SW 1271 (cell line): ENCODE results near the gene MESP2.

Source experiments
- DNase-seq, 2 experiments: peaks; one replicate each; lab custom pipeline; 2025; lab: John Stamatoyannopoulos, UW

The MESP2 gene

DNA sequence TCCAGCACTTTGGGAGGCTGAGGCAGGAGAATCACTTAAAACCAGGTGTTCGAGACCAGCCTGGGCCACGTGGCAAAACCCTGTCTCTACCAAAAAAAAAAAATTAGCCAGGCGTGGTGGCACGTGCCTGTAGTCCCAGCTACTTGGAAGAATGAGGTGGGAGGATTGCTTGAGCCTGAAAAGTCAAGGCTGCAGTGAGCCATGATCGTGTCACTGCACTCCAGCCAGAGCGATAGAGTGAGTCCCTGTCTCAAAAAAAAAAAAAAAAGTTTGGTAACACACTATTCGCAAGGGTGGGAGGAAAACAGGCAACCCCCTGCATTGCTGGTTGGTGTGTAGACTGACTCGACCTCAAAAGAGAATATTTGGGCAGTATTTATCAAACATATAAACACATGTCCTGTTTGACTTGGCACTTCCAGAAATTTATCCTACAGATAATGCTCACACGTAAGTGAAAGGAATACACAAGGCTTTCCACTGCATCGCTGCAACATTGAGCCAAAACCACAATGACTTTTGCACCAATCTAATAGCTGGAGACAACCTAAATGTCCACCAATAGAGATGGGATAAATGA lies 41.7 kb downstream of the MESP2 start:
- no peak for DNase-seq

- no peak for DNase-seq
These were observed 42.2 kb downstream of the MESP2 start for GRCh38 chr15:89818287-89818686.

DNA sequence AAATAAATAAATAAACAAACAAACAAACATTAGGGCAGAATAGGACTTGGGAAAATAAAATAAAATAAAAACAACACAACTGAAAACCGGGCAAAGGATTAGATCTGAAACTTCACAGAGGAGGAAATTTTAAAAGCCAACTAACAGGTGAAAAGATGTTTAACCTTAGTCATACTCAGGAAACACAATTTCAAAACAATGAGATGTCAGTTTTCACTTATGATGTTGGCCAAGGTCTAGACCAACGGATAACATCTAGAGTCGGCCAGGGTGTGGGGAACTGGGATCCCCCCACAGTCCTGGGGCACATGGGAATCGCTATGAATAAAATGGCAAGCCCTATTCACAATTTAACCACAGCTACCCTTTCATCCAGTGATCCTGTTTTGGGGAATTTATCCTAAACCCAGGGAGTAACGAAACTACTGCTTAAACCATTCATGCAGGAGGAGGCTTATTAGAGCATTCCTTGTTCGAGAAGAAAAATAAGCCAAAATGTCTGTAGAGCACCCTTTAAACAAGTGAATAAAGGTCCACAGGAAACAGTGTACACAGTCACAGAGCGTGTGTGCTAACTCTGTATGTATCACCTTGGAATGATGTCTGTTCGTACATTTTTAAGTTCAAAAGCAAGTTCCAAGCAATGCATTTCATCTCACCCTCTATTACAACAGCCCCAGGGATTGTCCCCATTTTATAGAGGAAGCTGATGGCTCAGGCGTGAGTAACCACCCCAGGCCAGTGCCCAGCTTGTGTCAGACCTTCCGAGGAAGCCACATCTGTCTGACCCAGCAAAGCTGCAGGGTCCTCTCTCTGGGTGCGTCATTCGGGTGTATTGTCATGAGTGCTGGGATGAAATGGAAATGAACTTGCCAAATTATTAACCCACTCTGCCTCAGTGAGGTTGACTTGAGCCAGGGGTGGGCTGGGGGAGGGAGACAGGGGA lies 44.8 kb downstream of the MESP2 start:
- DNase-seq, result peak; percentile 58 to 74

DNA sequence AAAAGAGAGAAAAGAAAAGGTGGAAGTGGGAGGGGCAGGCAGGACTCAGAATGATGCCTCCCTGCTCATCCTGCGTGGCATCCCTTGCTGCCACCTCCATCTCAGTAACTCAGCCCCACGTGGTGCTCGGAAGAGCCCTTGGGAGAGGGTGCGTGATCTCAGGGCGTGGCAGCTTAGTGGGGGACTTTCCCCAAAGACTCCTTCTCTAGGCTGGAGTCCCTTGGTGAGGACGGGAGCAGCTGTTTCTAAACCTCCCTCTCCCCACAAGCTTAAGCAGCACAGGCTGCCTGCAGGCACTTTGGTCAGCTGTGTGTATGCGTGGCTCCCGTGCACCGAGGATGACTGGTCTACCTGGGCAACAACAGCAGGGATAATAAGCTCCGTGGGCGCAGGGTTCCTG lies 45.9 kb downstream of the MESP2 start:
- no peak for DNase-seq

- DNase-seq, result no peak
These were observed 46.4 kb downstream of the MESP2 start for GRCh38 chr15:89822611-89822950.

DNA sequence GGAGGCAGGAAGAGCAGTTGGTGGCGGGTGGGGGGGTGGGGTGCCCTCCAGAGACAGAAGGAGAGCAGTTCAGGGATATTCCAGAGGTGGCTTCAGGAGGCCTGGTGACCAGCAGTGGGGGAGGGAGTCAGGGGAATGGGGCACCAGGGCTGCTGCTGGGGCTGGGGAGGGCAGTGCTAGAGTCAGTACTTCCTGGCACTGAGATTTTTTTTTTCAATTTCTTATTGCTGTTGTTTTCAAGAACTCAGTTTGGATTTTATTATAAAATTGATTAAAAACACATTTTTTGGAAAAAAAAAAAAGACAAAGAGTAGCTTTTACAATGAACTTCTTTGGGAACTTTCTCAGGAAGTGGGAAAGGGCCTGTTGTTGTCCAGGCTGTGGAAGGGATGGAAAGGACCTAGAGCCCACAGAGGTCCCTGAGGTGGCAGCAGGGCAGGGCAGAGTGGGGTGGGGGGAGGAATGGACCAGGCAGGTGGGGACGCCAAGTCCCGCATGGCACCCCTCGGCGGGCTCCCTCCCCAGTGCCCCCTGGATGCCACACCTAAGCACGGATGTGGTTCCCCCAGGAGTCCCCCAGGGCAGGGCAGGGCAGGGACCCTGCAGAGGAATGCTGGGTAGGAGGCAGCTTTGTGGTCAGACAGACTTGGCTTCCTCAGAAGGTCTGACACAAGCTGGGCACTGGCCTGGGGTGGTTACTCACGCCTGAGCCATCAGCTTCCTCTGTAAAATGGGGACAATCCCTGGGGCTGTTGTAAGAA lies 47.0 kb downstream of the MESP2 start:
- DNase-seq, result peak in 1 of 2 experiments; percentile 60

DNA sequence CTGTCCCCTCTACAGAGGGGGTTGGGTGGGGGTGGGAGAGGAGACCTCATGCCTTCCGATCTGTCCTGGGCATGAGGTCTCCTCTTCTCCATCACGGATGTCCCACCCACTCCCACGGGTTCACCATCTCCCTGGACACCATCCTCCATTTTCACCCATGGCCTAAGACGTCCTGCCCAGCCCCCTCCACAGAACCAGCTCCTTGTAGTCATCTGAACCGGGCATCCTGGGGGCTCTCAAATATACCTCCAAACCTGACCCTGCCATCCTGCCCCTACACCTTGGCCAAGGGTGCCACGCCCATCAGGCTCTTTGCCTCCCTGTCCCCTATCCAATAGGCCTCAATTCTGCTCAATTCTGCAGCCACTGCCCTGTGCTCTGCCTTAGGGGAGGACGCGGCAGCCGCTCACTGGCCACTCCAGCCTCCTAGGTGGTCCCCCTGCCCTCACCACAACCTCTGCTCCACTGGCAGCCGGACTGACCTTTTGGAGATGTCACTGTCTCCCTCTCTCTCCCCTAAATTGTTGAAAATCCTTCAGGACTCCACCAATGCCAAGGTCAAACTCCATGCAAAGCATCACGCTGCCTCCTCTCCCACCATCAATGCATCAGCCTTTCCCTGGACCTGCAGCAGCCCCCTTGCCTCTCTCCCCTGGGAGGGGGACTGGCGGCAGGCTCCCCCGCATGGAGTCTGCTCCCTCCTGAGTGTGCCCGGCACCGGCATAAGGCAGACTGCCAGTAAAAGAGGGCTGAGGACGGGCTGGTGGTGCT lies 47.9 kb downstream of the MESP2 start:
- no peak for DNase-seq

GRCh38 chr15:89824607-89824867 lies 48.4 kb downstream of the MESP2 start:
- DNase-seq, result no peak

DNA sequence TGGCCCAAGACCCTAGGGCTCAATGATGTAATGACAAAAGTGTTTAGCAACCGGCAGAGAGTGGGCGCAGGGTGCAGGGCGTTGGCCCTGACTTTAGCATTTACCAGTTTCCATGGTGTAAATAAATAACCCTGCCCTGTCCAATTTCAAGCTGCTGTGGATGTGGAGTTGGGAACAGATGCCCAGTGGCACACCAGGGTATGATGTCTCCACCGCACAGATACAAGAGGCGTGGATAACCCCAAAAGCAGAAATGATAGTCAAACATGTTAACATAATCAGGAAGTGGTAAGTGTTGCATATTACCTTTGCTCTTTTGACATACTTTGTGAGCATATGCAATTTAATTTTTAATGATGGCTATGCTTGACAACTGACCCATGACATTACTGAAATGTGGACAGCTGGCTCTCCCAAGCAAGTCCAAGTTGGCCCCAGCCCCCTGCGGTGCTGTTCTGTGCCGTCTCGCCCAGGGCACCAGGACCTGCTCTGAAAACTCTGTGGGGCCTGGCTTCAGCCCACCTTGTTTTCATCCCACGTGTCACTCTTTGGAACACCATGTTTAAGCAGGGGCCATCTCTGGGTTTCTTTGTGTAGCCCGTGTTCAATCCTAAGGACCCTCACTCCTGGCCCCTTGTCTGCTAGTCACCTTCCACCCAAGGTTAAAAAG lies 49.3 kb downstream of the MESP2 start:
- no peak for DNase-seq

GRCh38 chr15:89826671-89827655 lies 50.8 kb downstream of the MESP2 start:
- no peak for DNase-seq

DNA sequence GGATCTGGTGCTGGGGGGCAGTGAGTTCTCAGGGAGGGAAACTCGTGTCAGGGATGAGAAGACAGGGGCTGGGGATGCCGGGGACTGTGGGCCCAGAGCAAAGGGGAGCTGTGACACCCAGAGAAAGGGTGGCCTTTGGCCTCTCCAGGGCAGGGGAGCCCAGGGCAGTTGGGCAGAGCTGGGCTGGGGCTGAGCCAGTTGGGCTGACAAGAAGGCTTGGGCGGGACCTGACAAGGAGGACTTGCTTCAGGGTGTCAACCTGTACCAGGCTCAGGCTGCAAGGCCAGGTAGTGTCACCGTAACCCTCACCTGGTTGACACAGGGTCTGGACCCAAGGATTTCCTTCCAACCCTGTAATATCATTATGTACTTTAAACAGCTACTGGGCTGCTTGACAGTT lies 51.7 kb downstream of the MESP2 start:
- DNase-seq, result no peak
